Measurements from ENCODE around the gene MYNN.
A peak's percentile ranks its signal among the peaks of the same experiment; 100 is the strongest.
"Not testable (repeated sequence)": the region's sequence is repeated elsewhere in the genome, so short reads cannot be mapped to it uniquely, and the experiment has no call there.

MYNN gene

GRCh38 chr3:169772897-169773816 lies at the start of gene MYNN:
TSS of gene MYNN (plus strand) at chr3:169773396. CDS start at chr3:169774296, 900 bp downstream.
- peak; percentile 65 to 95 (median 87) for DNase-seq

GRCh38 chr3:169731857-169732256 lies 41.3 kb upstream of the MYNN start:
- DNase-seq = not testable (repeated sequence)

DNA sequence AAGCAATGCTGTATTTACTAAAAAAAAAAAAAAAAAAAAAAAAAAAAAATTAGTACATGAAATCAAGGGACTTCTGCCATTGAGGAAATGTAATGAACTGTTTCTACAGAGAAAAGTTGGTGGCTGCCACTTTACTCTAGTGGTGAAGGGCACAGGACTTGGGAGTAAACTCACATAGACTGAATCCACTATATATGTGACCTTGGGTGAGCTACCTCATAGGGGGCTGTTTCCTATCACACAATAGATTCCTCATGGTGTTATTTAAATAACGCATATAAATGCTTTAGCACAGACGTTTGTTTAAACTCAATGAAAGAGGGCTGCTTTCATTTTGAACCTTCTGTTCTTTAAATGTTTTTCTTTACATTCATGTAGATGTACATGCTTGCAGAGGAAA lies 34.1 kb upstream of the MYNN start:
- DNase-seq = no peak

DNA sequence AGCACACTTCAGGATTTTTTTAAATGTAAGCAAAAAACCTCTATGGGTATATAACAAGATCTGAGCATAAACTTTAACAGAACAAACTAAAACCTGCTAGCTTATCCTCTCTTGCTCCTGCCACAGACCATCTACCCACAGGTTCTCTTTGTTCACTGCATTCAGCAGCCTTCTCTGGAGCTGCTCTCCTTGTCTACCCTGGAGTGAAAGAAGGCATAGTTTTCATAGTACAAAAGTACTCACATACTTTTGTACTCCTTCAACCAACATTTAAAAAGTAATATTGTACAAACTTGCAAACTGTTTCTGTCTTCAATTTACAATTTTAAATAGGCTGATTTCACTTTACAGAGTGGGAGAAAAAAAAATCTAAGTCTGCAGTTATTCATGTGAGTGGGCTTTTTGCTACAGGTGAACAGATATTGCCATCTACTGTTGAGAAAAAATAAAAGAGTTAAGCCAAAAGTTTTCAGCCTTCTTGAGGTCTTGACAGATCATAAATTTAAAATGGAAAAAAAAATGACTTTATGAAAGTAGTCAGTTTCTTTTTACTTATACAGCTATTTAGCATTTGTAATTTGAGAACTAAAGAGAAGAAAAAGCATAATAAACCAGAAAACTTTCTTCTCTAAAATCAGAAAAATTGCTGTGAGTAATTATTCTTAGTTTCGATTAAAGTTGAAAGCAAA lies 28.7 kb upstream of the MYNN start:
- no peak for DNase-seq

GRCh38 chr3:169746924-169747323 lies 26.3 kb upstream of the MYNN start:
- no peak for DNase-seq

GRCh38 chr3:169748670-169749069 lies 24.5 kb upstream of the MYNN start:
- no peak for DNase-seq

GRCh38 chr3:169750665-169751064 lies 22.5 kb upstream of the MYNN start:
- DNase-seq = no peak

DNA sequence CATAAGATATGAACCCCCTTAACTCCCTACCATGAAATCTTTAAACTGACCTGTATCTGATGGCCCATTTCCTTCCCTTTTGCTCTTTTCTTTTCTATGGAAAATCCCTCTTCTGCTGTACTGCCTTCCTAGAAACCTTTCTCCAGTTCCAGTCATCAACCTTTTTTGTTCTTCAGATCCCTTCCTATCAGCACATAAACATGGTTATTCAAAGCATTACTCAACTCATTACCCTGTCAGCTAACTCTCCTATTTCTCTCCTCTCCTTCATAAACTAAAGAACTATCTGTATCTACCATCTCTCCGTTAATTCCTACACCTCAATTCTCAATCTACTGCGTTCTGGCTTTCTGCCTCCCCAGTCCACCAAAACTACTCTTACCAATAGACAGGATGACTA lies 21.3 kb upstream of the MYNN start:
- no peak for DNase-seq

DNA sequence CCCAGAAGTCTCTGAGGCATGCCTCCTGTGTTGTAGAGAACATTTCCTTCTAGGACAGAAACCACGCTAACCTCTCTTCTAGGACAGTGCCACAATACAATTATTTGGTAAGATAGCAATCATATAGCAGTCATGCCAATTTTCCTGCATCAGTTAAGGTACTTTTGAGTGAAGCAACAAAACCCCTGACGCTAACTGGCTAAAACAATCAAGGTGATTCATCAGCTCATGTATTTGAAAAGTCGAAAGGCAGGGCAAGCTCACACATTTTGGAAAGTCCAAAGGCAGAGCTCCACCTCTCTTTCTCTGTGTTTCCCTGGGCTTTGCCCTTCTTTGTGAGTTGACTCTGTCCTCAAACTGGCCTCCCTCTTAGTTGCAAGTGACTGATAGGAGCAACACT lies 18.5 kb upstream of the MYNN start:
- no peak for DNase-seq

GRCh38 chr3:169755488-169755887 lies 17.7 kb upstream of the MYNN start:
- no peak for DNase-seq

DNA sequence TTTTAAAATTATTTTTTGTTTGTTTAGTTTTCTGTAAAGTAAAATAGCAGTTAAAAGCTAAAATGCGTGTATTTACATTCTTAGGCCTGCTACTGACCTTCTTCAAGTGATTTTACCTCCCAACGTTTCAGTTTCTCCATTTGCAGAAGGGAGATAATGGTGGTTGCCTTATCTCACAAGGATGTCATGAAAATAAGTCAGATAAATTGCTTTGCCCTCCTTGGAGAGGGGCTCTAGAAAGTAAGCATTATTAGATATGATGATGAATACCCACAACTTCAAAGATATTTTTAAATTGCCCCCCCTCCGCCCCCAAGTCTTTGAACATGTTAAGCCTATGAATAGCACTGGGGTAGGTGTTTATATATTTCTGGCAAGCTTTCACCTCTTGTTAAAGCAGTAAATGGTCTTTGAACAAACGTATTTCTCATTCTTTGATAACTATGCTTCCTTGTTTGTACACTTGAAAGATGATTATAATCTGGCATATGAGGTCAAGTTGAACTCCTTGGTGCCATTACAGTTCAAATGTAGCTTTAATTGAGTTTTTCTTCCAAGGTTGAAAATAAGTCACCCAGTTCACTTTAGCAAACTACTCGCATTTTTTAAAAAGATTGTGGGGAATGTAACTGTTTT lies 14.7 kb upstream of the MYNN start:
- no peak for DNase-seq

GRCh38 chr3:169759256-169759655 lies 13.9 kb upstream of the MYNN start:
- no peak for DNase-seq

- no peak for DNase-seq
Observed at GRCh38 chr3:169760479-169760878, 12.7 kb upstream of the MYNN start.

DNA sequence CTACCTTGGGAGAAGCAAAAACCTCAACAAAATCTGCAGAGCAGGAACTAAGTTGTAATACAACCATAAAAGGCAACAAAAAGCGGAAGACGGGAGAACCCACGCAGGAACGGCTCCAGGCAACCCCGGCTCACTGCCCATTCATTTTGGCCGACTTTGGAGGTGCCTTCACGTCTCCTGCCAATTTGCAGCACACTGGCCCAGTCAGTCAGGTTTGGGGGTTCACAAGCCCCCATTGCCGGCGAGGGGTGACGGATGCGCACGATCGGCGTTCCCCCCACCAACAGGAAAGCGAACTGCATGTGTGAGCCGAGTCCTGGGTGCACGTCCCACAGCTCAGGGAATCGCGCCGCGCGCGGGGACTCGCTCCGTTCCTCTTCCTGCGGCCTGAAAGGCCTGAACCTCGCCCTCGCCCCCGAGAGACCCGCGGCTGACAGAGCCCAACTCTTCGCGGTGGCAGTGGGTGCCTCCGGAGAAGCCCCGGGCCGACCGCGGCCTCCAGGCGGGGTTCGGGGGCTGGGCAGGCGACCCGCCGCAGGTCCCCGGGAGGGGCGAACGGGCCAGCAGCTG lies 8.8 kb upstream of the MYNN start:
- DNase-seq = peak in 52 of 56 donors; percentile 11 to 83 (median 56)

- DNase-seq = peak; percentile 25 to 92 (median 84)
Observed at GRCh38 chr3:169764882-169765612, 8.1 kb upstream of the MYNN start, which contains the start of gene TERC. TSS of gene TERC (minus strand) at chr3:169765060.

DNA sequence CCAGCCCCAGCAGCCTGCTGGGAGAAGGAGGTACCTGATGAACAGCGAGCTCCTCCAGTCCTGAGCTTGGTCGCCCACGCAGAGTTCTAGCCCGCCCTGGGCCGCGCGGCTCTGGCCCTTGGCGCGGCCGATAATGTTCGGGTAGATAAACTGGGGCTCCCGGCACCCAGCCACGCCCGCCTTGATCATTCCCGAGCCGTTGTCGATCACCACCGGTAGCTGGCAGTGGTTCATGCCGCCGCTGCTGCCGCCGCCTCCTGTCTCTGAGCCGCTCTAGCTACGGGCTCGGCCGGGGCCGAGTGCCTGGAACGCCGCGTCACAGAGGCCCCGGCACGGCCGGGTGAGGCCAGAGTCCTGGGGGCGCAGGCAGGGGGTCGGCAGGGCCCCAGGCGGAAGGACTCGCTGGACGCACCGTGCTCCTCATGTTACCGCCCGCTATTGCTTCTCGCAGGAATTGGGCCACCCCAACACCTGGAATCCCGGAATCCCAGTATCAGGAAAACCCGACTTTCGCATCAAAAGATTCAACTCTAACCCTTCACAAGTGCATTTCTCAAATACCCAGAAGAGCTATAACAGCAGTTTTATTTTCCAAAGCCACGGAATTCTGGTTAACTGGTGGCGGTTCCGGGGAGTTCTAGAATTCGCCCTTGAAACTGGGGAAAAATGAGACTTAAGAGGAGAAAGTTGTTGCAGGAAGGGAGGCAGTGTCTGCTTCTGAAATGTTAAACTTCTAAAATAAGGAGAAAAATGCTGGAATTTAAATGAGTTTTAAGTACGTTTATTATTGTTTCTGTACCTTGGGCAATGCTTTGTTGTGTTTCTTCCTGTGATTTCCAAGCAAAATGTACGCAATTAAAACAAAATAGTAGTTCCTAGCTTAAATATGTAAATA lies 3.7 kb upstream of the MYNN start, which contains the start of gene ACTRT3:
Gene ACTRT3, minus strand, starts transcription at position 275 of the 895 bp plus-strand sequence. Its CDS starts 41 bp downstream, at position 234.
- DNase-seq = peak in 47 of 56 donors; percentile 3 to 83 (median 36)

GRCh38 chr3:169771497-169772304 lies 1.5 kb upstream of the MYNN start:
- peak in 31 of 56 donors; percentile 2 to 73 (median 31) for DNase-seq

DNA sequence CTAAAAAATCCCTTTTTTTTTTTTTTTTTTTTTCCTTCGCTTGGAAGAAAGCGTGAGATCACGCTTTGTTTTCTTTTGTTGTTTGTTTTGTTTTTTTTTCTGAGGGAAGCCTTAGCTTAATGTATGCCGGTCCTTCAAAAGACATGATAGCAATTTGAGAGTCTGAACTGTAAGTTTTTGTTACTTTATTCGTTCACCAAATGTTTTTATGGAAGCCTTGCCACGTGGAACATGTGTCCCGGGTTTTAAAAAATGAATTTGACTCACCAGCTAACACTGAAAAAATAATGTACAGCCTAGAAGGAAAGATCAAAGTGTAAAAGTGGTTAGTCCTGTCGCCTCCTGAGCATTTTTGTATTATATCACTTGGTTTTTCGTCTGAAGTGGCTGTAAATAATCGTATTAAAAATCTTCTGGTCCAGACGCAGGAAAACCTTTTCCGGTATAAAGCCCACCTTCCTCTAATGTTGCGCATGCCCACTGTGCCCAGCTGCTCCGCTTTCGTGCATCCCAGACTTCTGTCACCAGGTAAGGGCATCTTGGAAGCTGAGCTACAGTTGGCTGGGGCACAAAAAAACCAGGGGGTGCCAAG lies 795 bp upstream of the MYNN start:
- peak in 44 of 56 donors; percentile 30 to 89 (median 74) for DNase-seq

All from amygdala (tissue), 56 donors.